ENCODE results near the gene ARHGAP5.

DNA sequence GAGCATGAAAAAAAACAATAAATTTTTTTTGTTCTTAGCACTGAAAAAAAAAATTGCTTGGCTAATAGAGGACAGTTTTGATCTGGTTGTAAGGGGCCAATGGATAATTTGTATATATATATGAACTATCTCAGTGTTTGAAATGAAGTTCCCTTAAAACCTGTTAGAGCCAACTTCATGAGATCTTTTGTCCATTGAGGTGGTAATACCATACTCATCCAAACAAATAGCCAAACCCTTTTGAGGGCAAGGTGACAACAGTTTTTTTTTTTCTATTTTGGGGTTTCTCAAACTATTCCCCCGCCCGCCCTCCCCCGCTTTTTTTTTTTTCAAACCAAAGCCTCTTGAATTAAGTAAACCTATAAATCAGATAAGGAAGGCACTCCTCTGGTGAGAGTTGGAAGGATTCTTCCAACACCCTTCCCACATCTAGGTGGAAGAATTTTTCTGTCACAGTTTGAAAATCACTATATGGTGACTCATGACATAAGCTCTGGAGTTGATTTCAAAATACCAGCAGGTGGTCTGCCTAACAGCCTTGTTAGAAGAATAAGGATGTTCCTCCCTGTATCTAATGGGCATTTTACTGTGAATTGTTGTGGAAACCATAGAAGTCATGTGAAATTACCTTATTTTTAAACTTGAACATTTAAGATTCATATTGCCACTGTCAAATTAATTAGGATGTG is 10.2 kb downstream of the ARHGAP5 start:
- TF ChIP-seq EZH2 (IDR thresholded peaks at IDR 0.05) = no peak
- no peak for TF ChIP-seq POLR2AphosphoS5 (IDR thresholded peaks at IDR 0.05; ENCODE audit: borderline replicate concordance, low read depth, low read length)
- no peak for TF ChIP-seq FOXP2 (optimal IDR thresholded peaks at IDR 0.05; ENCODE audit: control extremely low read depth, extremely low read length, insufficient read depth)
